ENCODE results near the gene IDNK.
"Not testable (repeated sequence)": the region's sequence is repeated elsewhere in the genome, so short reads cannot be mapped to it uniquely, and the experiment has no call there.

Gene IDNK

DNA sequence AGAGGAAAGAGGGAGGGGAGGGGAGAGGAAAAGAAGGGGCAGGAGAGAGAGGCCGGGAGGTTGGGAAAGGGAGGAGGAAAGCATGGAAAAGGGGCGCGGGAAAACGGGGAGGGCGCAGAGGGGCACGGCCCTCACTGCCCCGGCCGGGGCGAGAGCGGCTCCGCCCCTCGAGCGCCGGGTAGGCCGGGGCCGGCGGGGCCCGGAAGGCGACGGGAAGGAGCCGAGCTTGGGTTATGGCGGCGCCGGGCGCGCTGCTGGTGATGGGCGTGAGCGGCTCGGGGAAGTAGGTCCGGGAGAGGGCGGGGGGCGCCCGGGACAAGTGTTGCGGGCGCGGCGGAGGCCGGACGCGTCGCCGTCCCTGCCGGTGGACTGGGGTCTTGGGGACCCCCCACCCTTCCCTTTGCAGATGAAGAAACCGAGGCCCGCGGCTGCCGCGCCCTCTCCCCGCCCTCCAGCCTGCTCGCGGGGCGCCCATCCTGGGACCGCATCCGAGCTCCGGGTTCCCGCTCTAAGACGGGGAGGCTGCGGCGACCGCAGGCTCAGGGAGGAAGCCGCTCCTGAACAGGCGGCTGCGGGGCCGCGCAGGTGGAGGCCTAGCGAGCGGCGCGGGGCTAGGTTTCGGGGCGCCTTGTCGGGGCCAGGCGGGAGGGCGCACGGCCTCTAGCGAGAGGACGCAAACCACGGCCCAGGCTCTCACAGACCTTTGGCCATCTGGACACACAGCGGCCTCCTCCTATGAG, at the start of gene IDNK:
TSS of gene IDNK (plus strand) at position 205 of the 740 bp plus-strand sequence. CDS start at position 234, 29 bp downstream.
- DNase-seq, result peak; percentile 67

DNA sequence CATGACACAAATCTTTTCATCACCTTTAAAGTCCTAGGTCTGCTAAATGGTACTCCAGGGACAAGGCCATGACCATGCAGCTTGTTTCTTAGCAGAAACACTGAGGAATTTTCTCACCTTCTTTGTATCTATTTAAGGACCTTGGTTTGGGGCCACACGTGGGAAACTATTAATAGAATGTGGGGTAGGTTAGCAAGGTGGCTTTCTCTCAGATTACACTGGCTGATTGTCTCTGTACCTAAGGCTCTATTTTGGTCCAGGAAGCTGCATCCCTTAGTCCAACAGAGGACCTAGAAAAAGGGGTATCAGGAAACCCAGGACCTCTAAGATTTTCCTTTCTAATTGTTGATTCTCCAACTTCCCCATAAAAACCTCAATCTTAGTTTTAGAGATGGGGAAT, 48.5 kb upstream of the IDNK start:
- DNase-seq, result no peak

DNA sequence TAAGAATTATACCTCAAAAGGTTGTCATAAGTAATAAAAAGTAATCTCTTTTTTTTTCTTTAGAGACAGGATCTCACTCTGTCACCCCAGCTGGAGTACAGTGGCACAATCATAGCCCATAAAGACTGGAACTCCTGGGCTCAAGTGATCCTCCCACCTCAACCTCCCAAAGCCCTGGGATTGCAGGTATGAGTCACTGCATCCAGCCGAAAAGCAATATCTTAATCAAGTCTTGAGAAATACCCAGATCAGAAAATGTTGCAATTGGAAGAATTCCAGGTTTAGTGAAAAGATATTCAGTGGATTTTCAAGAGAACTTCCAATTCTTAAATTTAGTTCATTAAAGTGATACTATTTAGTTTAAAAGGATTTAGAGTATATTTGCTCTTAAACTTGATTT, 40.9 kb upstream of the IDNK start:
- DNase-seq, result no peak

- DNase-seq, result peak; percentile 31
Measured at GRCh38 chr9:83583151-83584014, 39.6 kb upstream of the IDNK start.

DNA sequence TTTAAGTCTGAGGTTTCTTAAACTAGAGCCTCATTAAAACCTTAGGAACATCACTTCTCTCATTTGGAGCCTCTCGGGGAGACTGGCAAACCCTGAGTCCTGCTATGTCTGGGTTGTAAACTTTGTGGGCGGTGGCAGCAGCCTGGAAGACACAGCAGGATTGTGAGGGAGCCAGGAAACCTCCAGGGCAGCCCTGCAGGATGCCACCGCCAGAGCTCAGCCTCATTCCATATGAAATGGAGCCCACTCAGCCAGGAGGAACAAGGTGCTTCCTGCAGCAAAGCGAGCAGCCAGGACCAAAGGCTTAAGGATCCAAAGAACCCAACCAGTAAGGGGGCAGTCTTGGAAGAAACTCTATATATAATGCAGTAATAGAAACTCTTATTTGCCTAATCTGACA, 37.9 kb upstream of the IDNK start:
- no peak for DNase-seq

DNA sequence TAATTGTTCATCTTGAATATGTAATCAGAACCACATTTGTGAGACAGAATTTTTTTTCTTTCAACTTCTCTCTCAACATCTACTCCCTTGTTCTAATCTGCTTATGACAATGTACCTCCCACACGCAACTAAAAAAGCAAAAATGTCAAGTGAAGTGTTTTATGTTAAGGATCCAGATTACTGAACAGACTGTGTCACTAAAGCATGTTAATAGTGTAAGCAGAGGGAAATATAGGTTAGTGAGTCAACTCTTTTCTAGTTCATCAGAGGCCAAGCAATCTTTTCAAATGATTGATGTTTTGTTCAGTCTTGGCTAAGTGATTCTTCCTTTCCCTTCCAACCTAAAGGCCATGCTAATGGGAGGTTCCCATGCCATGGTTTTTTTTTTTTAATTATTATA, 34.7 kb upstream of the IDNK start:
- no peak for DNase-seq

- DNase-seq, result peak; percentile 30
Measured at GRCh38 chr9:83596899-83597504, 25.9 kb upstream of the IDNK start.

- no peak for DNase-seq
Measured at GRCh38 chr9:83598487-83598886, 24.5 kb upstream of the IDNK start.

- no peak for DNase-seq
Measured at GRCh38 chr9:83599071-83599470, 23.9 kb upstream of the IDNK start.

GRCh38 chr9:83601463-83601862, 21.5 kb upstream of the IDNK start:
- no peak for DNase-seq

GRCh38 chr9:83607620-83608019, 15.3 kb upstream of the IDNK start:
- DNase-seq, result not testable (repeated sequence)

DNA sequence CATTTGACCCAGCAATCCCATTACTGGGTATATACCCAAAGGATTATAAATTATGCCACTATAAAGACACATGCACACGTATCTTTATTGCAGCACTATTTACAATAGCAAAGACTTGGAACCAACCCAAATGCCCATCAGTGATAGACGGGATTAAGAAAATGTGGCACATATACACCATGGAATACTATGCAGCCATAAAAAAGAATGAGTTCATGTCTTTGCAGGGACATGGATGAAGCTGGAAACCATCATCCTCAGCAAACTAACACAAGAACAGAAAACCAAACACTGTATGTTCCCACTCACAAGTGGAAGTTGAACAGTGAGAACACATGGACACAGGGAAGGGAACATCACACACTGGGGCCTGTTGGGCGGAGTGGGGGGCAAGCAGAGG, 9.6 kb upstream of the IDNK start:
- DNase-seq, result not testable (repeated sequence)

GRCh38 chr9:83617299-83617698, 5.6 kb upstream of the IDNK start:
- no peak for DNase-seq

DNA sequence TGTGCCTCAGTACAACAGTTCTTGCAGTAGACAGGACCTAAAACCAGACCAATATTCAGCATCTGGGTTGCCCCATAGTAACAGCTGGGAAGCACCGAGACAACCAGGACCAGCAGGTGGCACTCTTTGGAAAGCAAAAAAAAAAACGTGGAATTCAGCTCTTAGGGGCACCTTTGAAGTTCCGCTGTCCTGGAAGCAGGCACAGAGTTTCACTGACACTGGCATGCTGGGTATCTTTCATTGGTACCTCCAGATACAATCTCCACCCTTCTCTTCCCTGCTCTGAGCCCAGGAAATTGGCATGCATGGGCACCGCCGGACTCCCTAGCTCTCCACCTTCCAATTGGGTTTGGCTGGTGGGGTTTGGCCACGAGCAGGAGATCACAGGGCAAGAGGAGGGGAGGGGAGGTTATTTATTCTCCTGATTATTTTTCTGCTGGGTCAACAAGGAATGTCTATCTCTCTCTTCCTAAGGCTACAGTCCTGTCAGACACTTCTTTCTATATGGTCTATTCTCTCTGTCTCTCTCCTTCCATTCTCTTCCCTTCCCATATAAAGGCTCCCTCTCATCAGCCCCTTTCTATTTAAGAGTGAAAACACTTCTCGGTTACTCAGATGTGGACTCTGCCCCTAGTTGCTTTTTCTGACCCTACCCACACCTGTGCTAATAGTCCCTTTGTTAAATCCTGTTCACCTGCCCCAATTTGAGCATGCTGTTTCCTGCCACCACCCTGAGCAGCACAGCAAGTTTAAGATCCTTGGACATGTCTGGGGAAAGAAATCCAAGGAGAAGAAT, 1.9 kb upstream of the IDNK start:
- peak; percentile 35 for DNase-seq

DNA sequence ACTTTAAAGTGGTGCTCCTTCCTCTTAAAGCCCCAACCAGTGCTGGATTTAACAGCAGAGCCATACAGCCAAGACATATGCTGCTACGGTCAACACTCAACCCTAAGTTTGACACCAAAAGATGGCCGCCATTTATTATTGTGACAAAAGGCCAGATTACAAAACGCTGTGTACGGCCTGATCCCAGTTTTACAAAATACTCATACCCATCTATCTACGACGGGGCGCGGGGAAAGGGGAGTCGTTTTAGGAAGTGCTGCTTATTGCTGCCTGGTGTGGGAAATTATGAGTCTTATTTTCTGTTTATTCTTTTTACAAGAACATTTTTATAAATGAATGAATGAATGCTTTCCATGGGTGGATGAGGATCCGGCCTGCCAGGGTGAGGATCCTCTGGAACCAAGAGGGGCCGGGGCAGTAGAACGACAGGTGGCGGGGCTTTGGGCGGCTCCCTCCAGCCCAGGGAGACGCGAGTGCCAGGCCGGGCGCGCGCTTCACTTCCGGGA, 457 bp upstream of the IDNK start:
- DNase-seq, result no peak

DNA sequence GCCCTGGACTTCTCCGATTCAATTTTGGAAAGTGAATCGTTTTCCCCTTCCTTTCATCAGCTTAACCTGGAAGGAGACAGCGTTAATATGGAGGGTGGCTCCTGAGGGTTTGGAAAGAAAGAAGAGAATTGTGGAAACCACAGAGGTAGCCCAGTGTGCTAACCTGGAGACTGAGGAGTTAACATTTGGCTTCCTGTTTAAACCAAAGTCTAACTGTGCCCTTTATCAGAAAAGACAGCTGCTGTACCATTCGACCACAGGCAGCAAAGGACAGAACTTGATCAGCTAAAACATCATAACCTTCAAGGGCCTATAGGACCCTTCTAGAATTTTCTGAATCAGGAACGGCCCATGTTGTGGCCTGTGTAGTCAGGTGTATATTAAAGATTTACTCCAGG, 735 bp downstream of the IDNK start:
- DNase-seq, result no peak

DNA sequence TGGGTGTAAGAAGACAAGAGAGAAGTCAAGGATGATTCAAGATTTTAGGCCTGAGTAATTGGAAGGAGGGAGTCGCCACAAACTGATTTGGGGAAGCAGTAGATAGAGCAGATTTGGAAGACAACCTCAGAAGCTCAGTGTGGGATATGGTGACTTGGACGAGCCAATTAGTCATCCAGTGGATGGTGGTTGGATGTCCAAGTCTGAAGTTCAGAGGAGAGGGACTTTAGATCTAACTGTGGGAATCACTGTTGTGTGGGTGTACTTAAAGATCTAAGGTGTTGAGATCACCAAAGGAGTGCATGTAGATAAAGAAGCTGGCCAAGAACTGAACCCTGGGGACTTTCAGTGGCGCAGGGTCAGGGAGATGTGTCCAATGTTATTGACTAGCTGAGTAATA, 2.2 kb downstream of the IDNK start:
- no peak for DNase-seq

GRCh38 chr9:83628540-83628939, 5.6 kb downstream of the IDNK start:
- DNase-seq, result no peak

GRCh38 chr9:83629433-83630104, 6.6 kb downstream of the IDNK start:
- DNase-seq, result no peak

- DNase-seq, result no peak
Measured at GRCh38 chr9:83630938-83631457, 8.1 kb downstream of the IDNK start.

DNA sequence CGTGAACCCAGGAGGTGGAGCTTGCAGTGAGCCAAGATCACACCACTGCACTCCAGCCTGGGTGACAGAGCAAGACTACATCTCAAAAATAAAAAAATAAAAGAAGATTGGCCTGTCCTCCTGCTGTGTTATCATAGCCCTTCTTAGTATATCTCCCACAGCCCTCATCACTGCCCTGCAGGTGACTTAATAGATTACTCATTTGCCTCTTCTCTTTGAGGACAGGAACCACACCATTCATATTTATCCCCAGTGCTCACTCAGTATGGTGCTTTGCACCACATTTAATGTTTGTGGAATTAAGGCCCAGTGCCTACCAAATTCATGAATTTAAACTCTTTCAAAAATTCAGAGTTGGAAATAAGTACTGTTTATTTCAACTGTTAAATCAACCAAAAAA, 10.3 kb downstream of the IDNK start:
- no peak for DNase-seq

GRCh38 chr9:83633676-83634075, 10.7 kb downstream of the IDNK start:
- no peak for DNase-seq

Measured in activated naive CD4-positive, alpha-beta T cell treated with anti-CD3 and anti-CD28 coated beads, Interleukin-2, amount 50 U/mL, for 16 hours (primary cell).